ENCODE data around the gene PTPN1.

Gene PTPN1

GRCh38 chr20:50488236-50488806, 21.9 kb upstream of the PTPN1 start:
- no peak overlapping the region for H3K27ac Mint-ChIP-seq

GRCh38 chr20:50491168-50491567, 19.0 kb upstream of the PTPN1 start:
- H3K9me3 Mint-ChIP-seq: no peaks in the 10 kb centered on the region
- TF ChIP-seq CTCF (IDR thresholded peaks at IDR 0.05; ENCODE audit: unreplicated experiment in 3 of 3): no peak
- no peak overlapping the region for H3K4me3 Mint-ChIP-seq
- H3K4me1 Mint-ChIP-seq: peaks cover 9% of the 10 kb centered on the region
- no peak overlapping the region for H3K27ac Mint-ChIP-seq
- no peaks in the 10 kb centered on the region for H3K36me3 Mint-ChIP-seq (ENCODE audit: low read depth)
- peaks cover 6% of the 10 kb centered on the region for H3K27me3 Mint-ChIP-seq (ENCODE audit: low read depth)

More at GRCh38 chr20:50488236-50488806, 21.9 kb upstream of the PTPN1 start:
- H3K4me1 Mint-ChIP-seq: peaks cover 9% of the 10 kb centered on the region
- H3K27me3 Mint-ChIP-seq (ENCODE audit: low read depth): peaks cover 6% of the 10 kb centered on the region
- peaks cover 4% of the 10 kb centered on the region for H3K9me3 Mint-ChIP-seq
- no peak for TF ChIP-seq CTCF (IDR thresholded peaks at IDR 0.05; ENCODE audit: unreplicated experiment in 3 of 3)
- no peaks in the 10 kb centered on the region for H3K36me3 Mint-ChIP-seq (ENCODE audit: low read depth)
- no peak overlapping the region for H3K4me3 Mint-ChIP-seq

- Mint-ChIP-seq H3K27ac (no peak overlapping the region), H3K27me3 (ENCODE audit: low read depth) (peaks cover 6% of the 10 kb centered on the region), H3K4me1 (peaks cover 9% of the 10 kb centered on the region), H3K9me3 (peaks cover 4% of the 10 kb centered on the region), H3K36me3 (ENCODE audit: low read depth) (no peaks in the 10 kb centered on the region), H3K4me3 (no peak overlapping the region)
- no peak for TF ChIP-seq CTCF (IDR thresholded peaks at IDR 0.05; ENCODE audit: unreplicated experiment in 3 of 3)
Measured at GRCh38 chr20:50491926-50492634, 18.1 kb upstream of the PTPN1 start.

- Mint-ChIP-seq H3K4me3 (no peak overlapping the region), H3K9me3 (peaks cover 4% of the 10 kb centered on the region), H3K36me3 (ENCODE audit: low read depth) (no peaks in the 10 kb centered on the region), H3K27ac (no peak overlapping the region), H3K27me3 (ENCODE audit: low read depth) (peaks cover 6% of the 10 kb centered on the region), H3K4me1 (peaks cover 2% of the 10 kb centered on the region)
- TF ChIP-seq CTCF (IDR thresholded peaks at IDR 0.05; ENCODE audit: unreplicated experiment in 3 of 3): no peak
Measured at GRCh38 chr20:50493881-50494253, 16.3 kb upstream of the PTPN1 start.

GRCh38 chr20:50494428-50494827, 15.8 kb upstream of the PTPN1 start:
- Mint-ChIP-seq H3K4me1 (no peaks in the 10 kb centered on the region), H3K27ac (no peak overlapping the region), H3K9me3 (peaks cover 4% of the 10 kb centered on the region), H3K4me3 (no peak overlapping the region), H3K27me3 (ENCODE audit: low read depth) (peaks cover 6% of the 10 kb centered on the region), H3K36me3 (ENCODE audit: low read depth) (no peaks in the 10 kb centered on the region)
- TF ChIP-seq CTCF (IDR thresholded peaks at IDR 0.05; ENCODE audit: unreplicated experiment in 3 of 3): no peak

Measured in nephron (organoid).